ENCODE results near the gene ZNF292. TPM values are rescaled to one million over a fixed set of nuclear protein-coding genes. Genes with fewer than 3 reads are reported as not detected.

The ZNF292 gene
- total RNA-seq, 1 donor from 2014 or later = 28.2 TPM

DNA sequence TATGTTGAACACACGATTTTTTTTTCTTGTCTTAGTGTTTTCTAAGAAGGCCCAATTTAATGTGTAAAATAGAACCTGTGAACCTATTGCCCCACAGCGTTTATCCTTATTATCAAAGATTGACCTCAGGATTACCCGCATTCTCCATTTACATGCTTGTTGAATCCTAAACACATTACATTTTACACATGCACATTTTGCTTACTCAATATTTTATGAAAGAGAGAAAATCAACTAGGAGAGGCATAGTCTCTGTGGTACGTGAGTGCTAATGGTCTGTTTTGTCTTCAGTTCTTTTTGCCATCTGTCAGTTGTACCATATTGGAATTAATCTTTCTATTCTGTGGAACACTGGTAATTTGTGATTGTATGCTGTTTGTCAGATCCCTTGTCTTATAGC is 86.9 kb downstream of the ZNF292 start:
- peaks cover 57% of the 10 kb centered on the region for H3K36me3 ChIP-seq
- intact Hi-C loops (cut with micrococcal nuclease) = loop anchor here (5.0 kb wide), 1 partner anchor 105 kb away; no protein-coding TSS in a partner anchor
- no peak overlapping the region for H3K27ac ChIP-seq (replicated peaks)
- H3K27me3 ChIP-seq (ENCODE audit: low read depth) = no peaks in the 10 kb centered on the region
- H3K9me3 ChIP-seq (replicated peaks) = no peaks in the 10 kb centered on the region
- TF ChIP-seq, protein P1, sequence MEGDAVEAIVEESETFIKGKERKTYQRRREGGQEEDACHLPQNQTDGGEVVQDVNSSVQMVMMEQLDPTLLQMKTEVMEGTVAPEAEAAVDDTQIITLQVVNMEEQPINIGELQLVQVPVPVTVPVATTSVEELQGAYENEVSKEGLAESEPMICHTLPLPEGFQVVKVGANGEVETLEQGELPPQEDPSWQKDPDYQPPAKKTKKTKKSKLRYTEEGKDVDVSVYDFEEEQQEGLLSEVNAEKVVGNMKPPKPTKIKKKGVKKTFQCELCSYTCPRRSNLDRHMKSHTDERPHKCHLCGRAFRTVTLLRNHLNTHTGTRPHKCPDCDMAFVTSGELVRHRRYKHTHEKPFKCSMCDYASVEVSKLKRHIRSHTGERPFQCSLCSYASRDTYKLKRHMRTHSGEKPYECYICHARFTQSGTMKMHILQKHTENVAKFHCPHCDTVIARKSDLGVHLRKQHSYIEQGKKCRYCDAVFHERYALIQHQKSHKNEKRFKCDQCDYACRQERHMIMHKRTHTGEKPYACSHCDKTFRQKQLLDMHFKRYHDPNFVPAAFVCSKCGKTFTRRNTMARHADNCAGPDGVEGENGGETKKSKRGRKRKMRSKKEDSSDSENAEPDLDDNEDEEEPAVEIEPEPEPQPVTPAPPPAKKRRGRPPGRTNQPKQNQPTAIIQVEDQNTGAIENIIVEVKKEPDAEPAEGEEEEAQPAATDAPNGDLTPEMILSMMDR (IDR thresholded peaks at IDR 0.05; ENCODE audit: borderline replicate concordance) = no peak
- no peak overlapping the region for H3K4me3 ChIP-seq
- no peak for DNase-seq
- H3K4me1 ChIP-seq = no peaks in the 10 kb centered on the region

DNA sequence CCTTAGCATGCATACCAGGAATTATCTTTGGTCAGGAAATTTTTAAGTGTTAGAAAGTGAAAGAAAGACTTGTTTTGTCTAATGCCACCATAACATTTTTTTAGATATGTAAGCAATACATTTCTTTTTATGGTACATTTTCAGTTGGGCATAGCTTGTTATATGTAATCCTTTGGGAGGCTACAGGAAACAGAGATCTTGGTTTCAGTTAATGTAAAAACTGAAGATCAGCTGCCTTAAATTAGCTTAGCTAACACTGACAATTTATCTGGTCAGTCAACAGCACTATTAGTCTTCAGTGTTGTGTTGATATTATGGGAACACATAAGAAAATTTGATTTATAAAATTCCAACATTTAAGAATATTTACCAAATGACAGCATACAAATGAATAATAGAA is 88.4 kb downstream of the ZNF292 start:
- TF ChIP-seq, protein P1 (IDR thresholded peaks at IDR 0.05; ENCODE audit: borderline replicate concordance) = no peak
- H3K9me3 ChIP-seq (replicated peaks) = no peaks in the 10 kb centered on the region
- intact Hi-C loops (cut with micrococcal nuclease) = loop anchor here (5.0 kb wide), 1 partner anchor 107 kb away; no protein-coding TSS in a partner anchor
- DNase-seq = no peak
- H3K4me1 ChIP-seq = no peaks in the 10 kb centered on the region
- peaks cover 70% of the 10 kb centered on the region for H3K36me3 ChIP-seq
- no peak overlapping the region for H3K4me3 ChIP-seq
- H3K27me3 ChIP-seq (ENCODE audit: low read depth) = no peaks in the 10 kb centered on the region
- H3K27ac ChIP-seq (replicated peaks) = no peak overlapping the region

DNA sequence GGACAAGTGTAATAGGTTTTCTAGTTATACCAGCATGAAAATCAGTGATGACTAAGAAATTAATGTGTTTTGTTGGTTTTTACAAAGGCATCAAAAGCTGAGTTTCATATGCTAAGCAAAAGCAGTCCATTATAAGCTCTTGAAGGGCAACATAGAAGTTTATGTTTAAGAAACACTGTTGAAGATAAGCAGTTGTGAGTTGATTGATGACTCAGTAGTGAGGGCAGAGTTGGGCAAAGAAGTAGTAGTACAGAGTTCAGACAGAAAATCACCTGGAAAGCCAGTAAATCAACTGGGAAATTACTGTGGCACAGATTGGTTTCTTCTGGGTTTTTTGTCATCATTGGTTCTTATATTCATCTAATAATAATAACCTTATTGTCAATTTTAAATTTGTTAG is 89.0 kb downstream of the ZNF292 start:
- Histone ChIP-seq H3K27ac (replicated peaks) (no peak overlapping the region), H3K36me3 (peaks cover 76% of the 10 kb centered on the region), H3K4me1 (no peaks in the 10 kb centered on the region), H3K4me3 (no peak overlapping the region), H3K9me3 (replicated peaks) (no peaks in the 10 kb centered on the region), H3K27me3 (ENCODE audit: low read depth) (no peaks in the 10 kb centered on the region)
- TF ChIP-seq, protein P1 (IDR thresholded peaks at IDR 0.05; ENCODE audit: borderline replicate concordance) = no peak
- DNase-seq = no peak
- intact Hi-C loops (cut with micrococcal nuclease) = loop anchor here (5.0 kb wide), 1 partner anchor 107 kb away; no protein-coding TSS in a partner anchor

DNA sequence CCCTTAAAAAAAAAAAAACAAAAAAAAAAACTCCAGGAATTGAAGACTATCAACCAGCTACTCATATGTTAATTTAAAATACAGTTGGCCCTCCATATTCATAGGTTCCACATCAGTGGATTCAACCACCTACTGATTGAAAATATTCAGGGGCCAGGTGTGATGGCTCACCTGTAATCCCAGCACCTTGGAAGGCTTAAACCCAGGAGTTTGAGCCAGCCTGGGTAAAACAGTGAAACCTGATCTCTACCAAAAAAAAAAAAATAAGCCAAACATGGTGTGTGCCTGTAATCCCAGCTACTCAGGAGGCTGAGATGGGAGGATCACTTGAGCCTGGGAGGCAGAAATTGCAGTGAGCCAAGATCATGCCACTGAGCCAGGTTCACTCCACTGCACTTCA is 94.7 kb downstream of the ZNF292 start:
- intact Hi-C loops (cut with micrococcal nuclease) = no loop called here
- DNase-seq = no peak
- no peaks in the 10 kb centered on the region for H3K4me1 ChIP-seq
- no peak overlapping the region for H3K27ac ChIP-seq (replicated peaks)
- no peaks in the 10 kb centered on the region for H3K27me3 ChIP-seq (ENCODE audit: low read depth)
- peaks cover 79% of the 10 kb centered on the region for H3K36me3 ChIP-seq
- no peaks in the 10 kb centered on the region for H3K9me3 ChIP-seq (replicated peaks)
- no peak overlapping the region for H3K4me3 ChIP-seq
- TF ChIP-seq, protein P1 (IDR thresholded peaks at IDR 0.05; ENCODE audit: borderline replicate concordance) = no peak

DNA sequence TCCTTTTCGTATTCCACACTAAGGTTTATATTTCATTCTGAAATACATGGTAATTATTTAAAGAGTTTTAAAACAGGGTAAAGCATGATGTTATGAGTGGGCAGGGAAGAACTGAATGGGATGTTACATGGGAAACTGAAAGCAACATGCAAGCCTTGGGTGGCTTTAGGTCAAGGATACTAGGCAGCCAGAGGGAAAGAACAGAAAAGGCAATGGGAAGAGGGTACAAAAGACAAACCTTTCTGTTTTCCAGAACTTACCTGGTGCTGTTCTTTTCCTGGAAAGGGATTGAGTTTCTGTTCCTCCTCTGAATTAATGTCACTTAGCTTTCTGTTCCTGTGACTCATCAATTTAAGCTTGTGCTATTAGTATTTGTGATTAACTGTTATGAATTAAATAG is 95.9 kb downstream of the ZNF292 start:
- no peak for DNase-seq
- Histone ChIP-seq H3K4me1 (no peaks in the 10 kb centered on the region), H3K27me3 (ENCODE audit: low read depth) (no peaks in the 10 kb centered on the region), H3K27ac (replicated peaks) (no peak overlapping the region), H3K9me3 (replicated peaks) (no peaks in the 10 kb centered on the region), H3K36me3 (peaks cover 80% of the 10 kb centered on the region), H3K4me3 (no peak overlapping the region)
- intact Hi-C loops (cut with micrococcal nuclease) = no loop called here
- TF ChIP-seq, protein P1 (IDR thresholded peaks at IDR 0.05; ENCODE audit: borderline replicate concordance) = no peak
